Activated CD8-positive, alpha-beta memory T cell treated with anti-CD3 and anti-CD28 coated beads for 36 hours (primary cell): ENCODE data around the gene SCN3B. TPM values are rescaled to one million over a fixed set of nuclear protein-coding genes. Genes with fewer than 3 reads are reported as not detected.

Experiments used
- CTCF ChIA-PET: fragments of 350-600 bp; sonication (Branson Sonifier 250); formaldehyde crosslinking; loops from one replicate; lab custom pipeline; 2021; ENCODE audit warnings: antibody characterized with exemption; lab: Charles Lee
- POLR2A ChIA-PET: fragments of 350-600 bp; sonication (Branson Sonifier 250); formaldehyde crosslinking; loops from one replicate; lab custom pipeline; 2021; ENCODE audit warnings: antibody characterized with exemption; lab: Charles Lee
- total RNA-seq, 2 experiments: library from RNA; stranded (reverse); gene quantifications; one replicate each; pipeline ENCODE4 v1.2.3, GENCODE V29; 2021

SCN3B gene
- total RNA-seq, 2 experiments from 2014 or later, result not detected

DNA sequence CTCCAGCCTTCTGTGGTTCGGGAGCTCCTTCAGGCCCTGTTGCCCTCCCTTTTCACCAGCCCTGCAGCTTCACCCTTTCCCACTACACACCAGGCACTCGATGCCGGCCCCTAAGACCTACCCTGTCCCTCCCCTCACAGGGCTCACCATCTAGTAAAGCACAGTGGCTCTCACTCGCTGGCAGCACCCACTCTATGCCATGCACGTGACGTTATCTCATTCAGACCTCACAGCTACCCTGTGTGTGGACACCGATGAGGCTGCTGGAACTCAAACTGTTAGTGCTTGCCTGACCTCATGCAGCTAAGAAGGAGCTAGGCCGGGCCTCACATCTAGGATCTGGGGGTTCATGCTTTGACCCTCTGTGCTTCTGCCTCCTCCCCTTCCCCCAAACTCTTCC is 45.5 kb downstream of the SCN3B start:
- ChIA-PET POLR2A (interaction anchor here (0.6 kb wide), 1 partner anchor 269 kb away, joined by 3 read pairs; no protein-coding TSS in a partner anchor), CTCF (no interaction called here)

DNA sequence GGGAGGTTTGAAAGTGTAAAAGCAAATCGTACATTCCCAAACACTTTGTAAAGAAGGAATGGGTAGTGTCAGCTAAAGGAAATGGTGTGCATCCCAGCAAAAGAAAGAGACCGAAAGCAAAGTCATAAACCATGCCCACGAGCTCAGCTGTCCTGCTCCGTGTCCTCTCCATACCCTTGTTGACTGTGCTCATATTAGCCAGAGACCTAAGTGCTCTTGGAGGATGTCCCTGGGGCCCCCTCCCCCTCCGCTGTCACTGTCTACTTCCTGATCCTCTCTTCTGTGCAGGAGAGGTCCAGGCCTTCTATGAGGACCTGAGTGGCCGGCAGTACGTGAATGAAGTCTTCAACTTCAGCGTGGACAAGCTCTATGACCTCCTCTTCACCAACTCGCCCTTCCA is 46.1 kb downstream of the SCN3B start:
- POLR2A ChIA-PET, result interaction anchor here (0.6 kb wide), 1 partner anchor 269 kb away, joined by 3 read pairs; no protein-coding TSS in a partner anchor
- CTCF ChIA-PET, result no interaction called here

GRCh38 chr11:123607781-123608180 is 46.6 kb downstream of the SCN3B start:
- CTCF ChIA-PET, result no interaction called here
- POLR2A ChIA-PET, result no interaction called here

GRCh38 chr11:123603666-123604065 is 50.8 kb downstream of the SCN3B start:
- ChIA-PET POLR2A (no interaction called here), CTCF (no interaction called here)

GRCh38 chr11:123601743-123602142 is 52.7 kb downstream of the SCN3B start:
- ChIA-PET CTCF (no interaction called here), POLR2A (no interaction called here)

GRCh38 chr11:123601136-123601535 is 53.3 kb downstream of the SCN3B start:
- POLR2A ChIA-PET, result no interaction called here
- CTCF ChIA-PET, result no interaction called here

DNA sequence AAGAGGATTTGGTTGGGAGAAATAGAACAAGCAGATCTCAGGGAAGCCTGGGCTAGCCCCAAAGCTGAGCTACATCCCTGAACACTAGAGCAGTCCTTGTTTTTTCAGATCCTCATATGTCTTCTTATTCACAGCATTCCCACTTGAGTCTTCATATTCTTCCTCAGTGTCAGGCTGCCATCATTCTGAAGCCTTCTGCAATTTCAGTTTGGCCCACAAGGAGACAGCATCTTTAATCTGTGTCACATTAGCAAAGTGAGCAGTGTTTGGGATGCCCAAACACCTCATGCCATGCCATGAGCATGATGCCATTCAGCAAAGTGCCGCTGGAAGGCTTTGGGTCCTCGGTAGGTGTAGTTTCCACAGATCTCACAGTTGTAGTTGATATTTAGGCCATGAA is 56.6 kb downstream of the SCN3B start:
- POLR2A ChIA-PET, result no interaction called here
- CTCF ChIA-PET, result no interaction called here

DNA sequence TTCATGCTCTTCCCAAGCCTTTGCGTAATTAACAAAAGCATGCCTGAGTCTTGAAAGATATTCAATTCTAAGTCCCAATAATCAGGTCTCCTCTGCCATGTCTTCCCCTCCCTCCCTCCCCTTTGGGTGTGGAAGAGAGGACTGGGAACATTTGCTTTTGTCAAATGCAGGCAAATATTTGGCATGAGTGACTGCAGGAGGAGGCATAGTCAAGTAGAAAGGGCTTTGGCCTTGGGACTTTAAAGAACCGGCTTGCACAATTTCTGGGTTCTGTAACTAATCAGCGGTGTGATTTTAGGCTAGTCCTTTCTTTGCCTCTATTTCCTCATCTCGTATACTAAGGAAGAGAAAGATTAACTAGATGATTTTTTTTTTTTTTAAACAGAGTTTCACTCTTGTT is 59.5 kb downstream of the SCN3B start:
- CTCF ChIA-PET, result no interaction called here
- POLR2A ChIA-PET, result no interaction called here

DNA sequence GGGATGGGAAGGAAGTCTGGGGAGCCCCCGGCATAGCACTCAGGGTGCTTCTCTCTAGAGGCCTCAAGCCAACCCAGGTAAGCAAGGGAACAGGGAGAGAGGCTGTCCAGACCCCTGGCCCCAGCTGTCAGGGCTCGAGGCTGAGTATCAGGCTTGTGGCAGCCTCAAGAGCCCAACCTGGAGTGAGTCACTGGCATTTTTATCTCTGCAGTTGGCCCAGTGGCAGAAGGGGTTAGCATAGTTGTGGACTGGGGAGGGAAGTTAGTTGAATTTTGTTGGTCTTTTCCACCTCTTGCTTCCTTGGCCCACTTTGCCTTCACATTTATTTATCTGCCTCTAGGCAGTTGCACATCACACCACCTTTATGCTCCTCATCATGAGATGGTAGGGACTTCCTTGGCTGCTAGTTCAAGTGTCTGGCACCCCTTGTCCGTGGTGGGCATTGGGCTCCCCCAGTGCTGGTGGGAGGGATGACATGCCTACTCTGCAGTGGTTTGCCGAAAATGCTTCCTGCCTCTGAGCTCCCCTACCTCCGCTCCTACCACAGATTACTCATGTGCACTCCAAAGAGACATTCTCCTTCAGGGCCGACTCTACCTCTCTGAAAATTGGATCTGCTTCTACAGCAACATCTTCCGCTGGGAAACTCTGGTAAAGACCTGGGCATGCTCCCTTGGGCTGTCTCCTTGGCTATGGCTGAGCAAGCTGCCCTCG is 60.1 kb downstream of the SCN3B start:
- ChIA-PET POLR2A (no interaction called here), CTCF (no interaction called here)

DNA sequence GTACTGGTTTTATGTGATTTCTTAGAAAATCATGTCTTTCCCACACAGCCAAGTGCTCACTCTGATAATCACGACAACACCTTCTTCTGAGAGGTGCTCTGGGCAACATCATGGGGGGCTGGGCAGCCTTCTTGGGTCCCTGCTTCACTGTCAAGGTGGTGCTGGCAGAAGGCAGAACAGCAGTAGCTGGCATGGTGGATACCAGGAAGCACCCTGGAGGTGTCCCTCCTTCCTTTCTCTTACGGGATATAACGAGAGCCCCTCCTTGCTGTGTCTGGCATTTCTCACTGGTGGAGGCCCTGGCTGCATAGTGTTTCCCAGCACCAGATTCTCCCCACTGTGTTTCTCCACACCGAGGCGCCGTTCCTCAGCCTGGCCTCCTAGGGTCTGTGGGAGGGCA is 60.9 kb downstream of the SCN3B start:
- ChIA-PET POLR2A (no interaction called here), CTCF (interaction anchor here (0.5 kb wide), 1 partner anchor 758 kb away, joined by 3 read pairs; no protein-coding TSS in a partner anchor)

- ChIA-PET CTCF (interaction anchor here (1.6 kb wide), 1 partner anchor 10 kb away, joined by 3 read pairs; no protein-coding TSS in a partner anchor), POLR2A (no interaction called here)
Measured at GRCh38 chr11:123590296-123590912, 64.0 kb downstream of the SCN3B start.

DNA sequence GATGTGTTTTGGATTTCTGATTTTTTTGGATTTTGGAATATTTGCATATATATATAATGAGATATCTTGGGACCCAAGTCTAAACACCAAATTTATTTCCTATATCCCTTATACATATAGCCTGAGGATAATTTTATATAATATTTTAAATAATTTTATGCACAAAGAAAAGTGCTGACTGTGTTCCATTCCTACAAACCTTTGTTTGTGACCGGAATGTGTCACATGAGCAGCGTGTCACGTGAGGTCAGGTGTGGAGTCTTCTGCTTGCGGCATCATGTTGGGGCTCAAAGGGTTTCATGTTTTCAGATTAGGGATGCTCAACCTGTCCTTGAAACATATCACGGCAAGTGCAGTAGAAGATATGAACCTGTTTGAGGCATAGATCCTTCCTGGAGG is 65.6 kb downstream of the SCN3B start:
- ChIA-PET POLR2A (no interaction called here), CTCF (no interaction called here)

DNA sequence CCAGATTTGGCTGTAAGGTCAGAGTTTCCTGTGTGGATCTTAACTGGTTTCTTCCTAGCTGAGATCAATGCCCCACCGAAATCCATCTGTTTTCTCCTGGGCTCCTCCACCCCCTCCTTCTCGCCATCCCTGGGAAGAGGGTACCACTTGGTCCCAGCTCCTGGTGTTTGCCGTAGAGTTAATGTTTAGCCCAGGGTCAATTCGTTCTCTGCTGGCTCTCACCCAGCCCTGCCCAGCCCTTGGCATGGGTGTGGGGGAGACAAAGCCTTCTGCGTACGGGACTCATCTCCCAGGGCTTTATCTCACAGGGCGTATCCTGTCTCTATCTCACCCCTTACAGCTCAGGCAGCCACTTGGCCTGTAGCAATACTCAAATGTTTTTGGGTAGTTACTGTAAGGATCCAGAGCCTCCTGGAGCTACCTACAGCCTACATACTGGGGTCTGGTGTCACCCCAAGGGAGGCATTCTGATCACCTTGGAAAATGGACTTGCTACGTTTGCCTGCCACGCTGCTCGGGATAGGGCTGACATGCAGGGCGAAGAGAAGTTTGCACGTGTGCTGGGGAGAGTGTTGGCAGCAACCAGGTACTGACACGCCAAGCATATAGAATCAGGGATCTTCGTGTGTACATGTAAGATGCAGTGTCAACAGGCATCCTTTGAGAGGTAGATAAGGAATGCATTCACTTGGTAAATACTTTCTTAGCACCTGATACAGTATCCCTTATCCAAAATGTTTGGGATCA is 66.1 kb downstream of the SCN3B start:
- POLR2A ChIA-PET, result no interaction called here
- CTCF ChIA-PET, result no interaction called here

- ChIA-PET CTCF (no interaction called here), POLR2A (no interaction called here)
Measured at GRCh38 chr11:123587559-123587958, 66.9 kb downstream of the SCN3B start.

DNA sequence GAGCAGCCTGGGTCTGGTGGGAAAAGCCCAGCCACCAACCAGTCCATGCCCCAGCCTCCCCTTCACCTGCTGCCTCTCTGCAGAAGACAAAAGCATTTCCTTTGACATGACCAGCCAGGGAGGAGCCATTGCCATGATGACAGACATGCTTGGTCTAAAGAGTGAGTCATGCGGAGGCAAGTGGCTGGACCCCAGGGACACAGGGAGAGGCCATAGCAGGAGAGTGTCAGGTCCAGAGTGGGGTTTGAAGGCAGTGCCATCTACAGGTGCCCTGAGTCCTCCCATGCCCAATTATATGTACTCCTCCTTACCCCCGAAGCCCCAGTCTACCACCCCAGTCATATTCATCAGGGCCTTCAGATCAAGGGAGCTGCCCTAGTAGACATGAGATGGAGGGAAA is 67.4 kb downstream of the SCN3B start:
- POLR2A ChIA-PET, result no interaction called here
- CTCF ChIA-PET, result no interaction called here

DNA sequence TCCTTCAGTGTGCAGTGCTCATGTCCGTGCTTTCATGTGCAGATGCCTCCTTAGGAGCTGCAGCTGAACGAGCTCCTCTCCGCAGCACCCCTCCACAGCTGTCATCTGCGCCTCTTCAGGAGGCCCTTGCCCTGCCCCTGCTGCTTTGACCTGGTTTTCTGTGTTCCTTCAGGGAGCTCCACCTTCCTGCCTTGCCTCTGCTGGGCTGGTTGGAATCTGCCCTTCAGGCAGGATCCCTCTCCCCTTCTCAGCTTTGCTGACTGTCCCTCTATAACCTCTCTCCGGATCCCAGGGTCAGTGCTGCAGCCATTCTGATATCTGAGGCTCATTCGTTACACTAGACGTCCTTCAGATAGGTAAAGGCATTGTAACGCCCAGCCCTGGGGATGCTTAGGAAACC is 67.9 kb downstream of the SCN3B start:
- POLR2A ChIA-PET, result no interaction called here
- CTCF ChIA-PET, result no interaction called here

GRCh38 chr11:123585706-123586105 is 68.7 kb downstream of the SCN3B start:
- POLR2A ChIA-PET, result no interaction called here
- CTCF ChIA-PET, result no interaction called here

- ChIA-PET CTCF (no interaction called here), POLR2A (no interaction called here)
Measured at GRCh38 chr11:123585206-123585605, 69.2 kb downstream of the SCN3B start.

GRCh38 chr11:123584737-123585136 is 69.7 kb downstream of the SCN3B start:
- ChIA-PET POLR2A (no interaction called here), CTCF (interaction anchor here (0.6 kb wide), 1 partner anchor 472 kb away, joined by 3 read pairs; no protein-coding TSS in a partner anchor)

DNA sequence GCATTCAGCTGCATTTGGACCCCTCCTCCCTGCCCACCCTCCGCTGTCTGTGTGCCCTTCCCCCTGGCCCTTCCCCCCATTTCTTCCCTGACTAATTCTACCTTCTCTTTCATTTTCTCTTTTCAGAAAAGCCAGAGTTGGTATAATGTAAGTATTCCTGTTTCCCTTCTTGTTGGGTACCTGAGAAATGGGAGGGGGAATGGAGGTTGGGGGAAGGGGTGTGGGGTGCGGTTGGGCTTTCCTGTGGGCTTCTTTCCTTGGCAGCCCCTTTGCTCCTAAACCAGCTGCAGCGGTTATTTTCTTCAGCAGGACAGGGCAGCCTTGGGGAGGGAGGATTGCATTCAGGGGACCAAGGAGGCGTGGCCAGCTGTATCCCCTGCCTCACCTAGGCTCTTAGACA is 70.2 kb downstream of the SCN3B start:
- ChIA-PET POLR2A (no interaction called here), CTCF (interaction anchor here (0.6 kb wide), 1 partner anchor 472 kb away, joined by 3 read pairs; no protein-coding TSS in a partner anchor)
